ENCODE results near the gene MBD6.

DNA sequence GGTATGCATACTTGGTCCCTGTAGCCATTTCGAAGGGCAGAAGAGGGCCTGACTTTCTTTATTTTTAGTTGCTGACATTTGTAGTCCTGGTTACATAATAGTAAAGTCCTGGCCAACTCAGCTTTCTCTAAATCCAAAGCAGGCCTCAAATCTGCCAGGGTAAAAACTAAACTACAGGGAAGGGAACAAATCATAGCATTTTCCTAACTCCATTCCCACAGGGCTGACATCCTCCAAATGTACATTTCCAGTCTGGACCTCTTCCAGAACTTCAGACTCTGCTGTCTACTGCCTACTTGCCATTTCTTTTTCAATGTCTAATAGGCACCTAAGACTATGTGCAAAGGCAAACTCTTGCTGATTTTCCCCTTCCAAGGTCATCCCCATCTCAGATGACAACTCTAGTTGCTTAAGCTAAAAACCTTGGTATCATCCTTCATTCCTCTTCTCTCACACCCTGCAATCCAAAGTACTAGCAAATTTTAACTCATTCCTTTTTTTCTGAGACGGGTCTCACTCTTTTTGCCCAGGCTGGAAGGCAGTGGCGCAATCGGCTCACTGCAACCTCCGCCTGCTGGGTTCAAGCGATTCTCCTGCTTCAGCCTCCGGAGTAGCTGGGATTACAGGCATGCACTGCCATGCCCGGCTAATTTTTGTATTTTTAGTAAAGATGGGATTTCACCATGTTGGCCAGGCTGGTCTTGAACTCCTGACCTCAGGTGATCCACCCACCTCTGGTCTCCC is 4.3 kb upstream of the MBD6 start:
- TF ChIP-seq, protein P1, sequence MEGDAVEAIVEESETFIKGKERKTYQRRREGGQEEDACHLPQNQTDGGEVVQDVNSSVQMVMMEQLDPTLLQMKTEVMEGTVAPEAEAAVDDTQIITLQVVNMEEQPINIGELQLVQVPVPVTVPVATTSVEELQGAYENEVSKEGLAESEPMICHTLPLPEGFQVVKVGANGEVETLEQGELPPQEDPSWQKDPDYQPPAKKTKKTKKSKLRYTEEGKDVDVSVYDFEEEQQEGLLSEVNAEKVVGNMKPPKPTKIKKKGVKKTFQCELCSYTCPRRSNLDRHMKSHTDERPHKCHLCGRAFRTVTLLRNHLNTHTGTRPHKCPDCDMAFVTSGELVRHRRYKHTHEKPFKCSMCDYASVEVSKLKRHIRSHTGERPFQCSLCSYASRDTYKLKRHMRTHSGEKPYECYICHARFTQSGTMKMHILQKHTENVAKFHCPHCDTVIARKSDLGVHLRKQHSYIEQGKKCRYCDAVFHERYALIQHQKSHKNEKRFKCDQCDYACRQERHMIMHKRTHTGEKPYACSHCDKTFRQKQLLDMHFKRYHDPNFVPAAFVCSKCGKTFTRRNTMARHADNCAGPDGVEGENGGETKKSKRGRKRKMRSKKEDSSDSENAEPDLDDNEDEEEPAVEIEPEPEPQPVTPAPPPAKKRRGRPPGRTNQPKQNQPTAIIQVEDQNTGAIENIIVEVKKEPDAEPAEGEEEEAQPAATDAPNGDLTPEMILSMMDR (IDR thresholded peaks at IDR 0.05) = no peak
- no peak for TF ChIP-seq EP300 (IDR thresholded peaks at IDR 0.05)
